Lower lobe of right lung (tissue), 2 donors: Measurements from ENCODE around the gene TRPC3. TPM values are rescaled to one million over a fixed set of nuclear protein-coding genes. Genes with fewer than 3 reads are reported as not detected.
"Not testable (repeated sequence)": the region's sequence is repeated elsewhere in the genome, so short reads cannot be mapped to it uniquely, and the experiment has no call there.

ENCODE experiments used
- ATAC-seq, 2 donors: fragments of 200-7000 bp; cut with Tn5 transposase; one replicate each; pipeline ENCODE4 v1.9.1; 2020 to 2022; ENCODE audit warnings: mild to moderate bottlenecking in 2 of 2, moderate library complexity in 2 of 2
- DNase-seq: peaks from one replicate; pipeline ENCODE4 v3.0.0-alpha.2; 2020
- H3K27ac ChIP-seq: fragments of 200-600 bp; one replicate; pipeline ENCODE4 v1.8.0; 2022
- H3K27me3 ChIP-seq: fragments of 200-600 bp; one replicate; pipeline ENCODE4 v1.8.0; 2022; ENCODE audit warnings: low read depth
- H3K36me3 ChIP-seq: fragments of 200-600 bp; one replicate; pipeline ENCODE4 v1.8.0; 2022; ENCODE audit warnings: mild to moderate bottlenecking
- H3K4me1 ChIP-seq: fragments of 200-600 bp; one replicate; pipeline ENCODE4 v1.8.0; 2022
- H3K4me3 ChIP-seq: fragments of 200-600 bp; one replicate; pipeline ENCODE4 v1.8.0; 2022; ENCODE audit warnings: mild to moderate bottlenecking
- H3K9me3 ChIP-seq: fragments of 200-600 bp; one replicate; pipeline ENCODE4 v1.8.0; 2022
- CTCF ChIP-seq: fragments of 200-600 bp; IDR thresholded peaks from one replicate; pipeline ENCODE4 v1.8.0; 2022; ENCODE audit warnings: antibody characterized with exemption, mild to moderate bottlenecking
- intact Hi-C: fragments of 100-400 bp; cut with DNase I; formaldehyde crosslinking; loops from one replicate; pipeline ENCODE4 v1.11.0; 2022
- total RNA-seq: library from RNA; stranded (reverse); fragmentation: NEBNext Ultra II Directional; extraction: Animal tissue kit (Norgen Biotek cat#: 25700); gene quantifications from one replicate; pipeline ENCODE4 v1.2.1, GENCODE V29; 2021
- donor health status: DM: no; HTN: yes; CAD: no; lungs with severe emphysema.

TRPC3 gene
- total RNA-seq, 1 donor from 2014 or later = 1.7 TPM

- DNase-seq (no peak), ATAC-seq (no peak)
- no peaks in the 10 kb centered on the region for H3K9me3 ChIP-seq
- H3K4me1 ChIP-seq = no peaks in the 10 kb centered on the region
- H3K4me3 ChIP-seq = no peak overlapping the region
- intact Hi-C loops = no loop called here
- peaks cover 8% of the 10 kb centered on the region for H3K27me3 ChIP-seq
- no peak for TF ChIP-seq CTCF
- no peak overlapping the region for H3K27ac ChIP-seq
- H3K36me3 ChIP-seq = no peaks in the 10 kb centered on the region
These were observed 23.9 kb downstream of the TRPC3 start for GRCh38 chr4:121927948-121928347.

- H3K27ac ChIP-seq, intact Hi-C loops, H3K36me3 ChIP-seq, DNase-seq, H3K4me1 ChIP-seq, H3K9me3 ChIP-seq, H3K27me3 ChIP-seq, ATAC-seq, H3K4me3 ChIP-seq: not testable (repeated sequence)
These were observed 25.4 kb downstream of the TRPC3 start for GRCh38 chr4:121926490-121926889.

- Histone ChIP-seq H3K9me3 (no peaks in the 10 kb centered on the region), H3K27me3 (no peaks in the 10 kb centered on the region), H3K36me3 (no peaks in the 10 kb centered on the region), H3K27ac (no peak overlapping the region), H3K4me1 (no peaks in the 10 kb centered on the region), H3K4me3 (no peak overlapping the region)
- no peak for TF ChIP-seq CTCF
- DNase-seq = no peak
- intact Hi-C loops = no loop called here
- no peak for ATAC-seq
These were observed 28.6 kb downstream of the TRPC3 start for GRCh38 chr4:121923306-121923705.

GRCh38 chr4:121913667-121914066, 38.2 kb downstream of the TRPC3 start:
- DNase-seq (no peak), ATAC-seq (no peak)
- H3K27ac ChIP-seq = no peak overlapping the region
- H3K4me1 ChIP-seq = no peaks in the 10 kb centered on the region
- TF ChIP-seq CTCF = no peak
- intact Hi-C loops = no loop called here
- H3K36me3 ChIP-seq = no peaks in the 10 kb centered on the region
- H3K9me3 ChIP-seq = no peaks in the 10 kb centered on the region
- no peaks in the 10 kb centered on the region for H3K27me3 ChIP-seq
- no peak overlapping the region for H3K4me3 ChIP-seq

GRCh38 chr4:121908346-121908745, 43.5 kb downstream of the TRPC3 start:
- intact Hi-C loops = no loop called here
- TF ChIP-seq CTCF = no peak
- no peaks in the 10 kb centered on the region for H3K9me3 ChIP-seq

GRCh38 chr4:121900132-121900983, 51.5 kb downstream of the TRPC3 start:
- DNase-seq = no peak
- Histone ChIP-seq H3K4me1 (no peaks in the 10 kb centered on the region), H3K4me3 (no peak overlapping the region), H3K27ac (no peak overlapping the region), H3K36me3 (no peaks in the 10 kb centered on the region), H3K27me3 (no peaks in the 10 kb centered on the region), H3K9me3 (no peaks in the 10 kb centered on the region)
- intact Hi-C loops = no loop called here
- peak; percentile 62 to 80 for ATAC-seq
- peak; percentile 72 for TF ChIP-seq CTCF

More at GRCh38 chr4:121908346-121908745, 43.5 kb downstream of the TRPC3 start:
- no peaks in the 10 kb centered on the region for H3K4me1 ChIP-seq
- no peaks in the 10 kb centered on the region for H3K36me3 ChIP-seq
- H3K27me3 ChIP-seq = no peaks in the 10 kb centered on the region
- ATAC-seq = no peak
- no peak for DNase-seq
- no peak overlapping the region for H3K4me3 ChIP-seq
- H3K27ac ChIP-seq = no peak overlapping the region
